ENCODE measurements around the gene SPECC1. TPM values are rescaled to one million over a fixed set of nuclear protein-coding genes. Genes with fewer than 3 reads are reported as not detected.

Gene SPECC1
- total RNA-seq, 4 donors from 2014 or later = 72.1 to 133 (median 83.7) TPM

DNA sequence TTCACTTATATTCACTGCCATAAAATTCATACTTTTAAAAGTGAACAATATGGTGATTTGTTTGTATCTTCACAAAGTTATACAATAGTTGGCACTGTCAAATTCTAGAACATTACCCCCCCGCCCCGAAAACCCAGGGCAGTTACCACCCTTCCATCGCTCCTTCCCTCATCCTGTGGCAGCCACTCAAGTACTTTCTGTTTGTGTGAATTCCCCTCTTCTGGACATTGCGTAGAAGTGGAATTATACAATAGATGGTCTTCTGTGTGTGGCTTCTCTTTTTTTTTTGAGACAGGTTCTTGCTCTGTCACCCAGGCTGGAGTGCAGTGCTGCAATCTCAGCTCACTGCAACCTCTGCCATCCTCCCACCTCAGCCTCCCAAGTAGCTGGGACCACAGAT lies 58.6 kb downstream of the SPECC1 start:
- H3K36me3 ChIP-seq = no peaks in the 10 kb centered on the region
- H3K4me1 ChIP-seq = peaks cover 0 to 3% (median 0%) of the 10 kb centered on the region in 4 donors
- no peak for DNase-seq
- no peak overlapping the region for H3K27ac ChIP-seq
- no peaks in the 10 kb centered on the region for H3K9me3 ChIP-seq
- H3K4me3 ChIP-seq = no peak overlapping the region
- no peak for TF ChIP-seq POLR2A (IDR thresholded peaks at IDR 0.05)
- TF ChIP-seq, protein P1, sequence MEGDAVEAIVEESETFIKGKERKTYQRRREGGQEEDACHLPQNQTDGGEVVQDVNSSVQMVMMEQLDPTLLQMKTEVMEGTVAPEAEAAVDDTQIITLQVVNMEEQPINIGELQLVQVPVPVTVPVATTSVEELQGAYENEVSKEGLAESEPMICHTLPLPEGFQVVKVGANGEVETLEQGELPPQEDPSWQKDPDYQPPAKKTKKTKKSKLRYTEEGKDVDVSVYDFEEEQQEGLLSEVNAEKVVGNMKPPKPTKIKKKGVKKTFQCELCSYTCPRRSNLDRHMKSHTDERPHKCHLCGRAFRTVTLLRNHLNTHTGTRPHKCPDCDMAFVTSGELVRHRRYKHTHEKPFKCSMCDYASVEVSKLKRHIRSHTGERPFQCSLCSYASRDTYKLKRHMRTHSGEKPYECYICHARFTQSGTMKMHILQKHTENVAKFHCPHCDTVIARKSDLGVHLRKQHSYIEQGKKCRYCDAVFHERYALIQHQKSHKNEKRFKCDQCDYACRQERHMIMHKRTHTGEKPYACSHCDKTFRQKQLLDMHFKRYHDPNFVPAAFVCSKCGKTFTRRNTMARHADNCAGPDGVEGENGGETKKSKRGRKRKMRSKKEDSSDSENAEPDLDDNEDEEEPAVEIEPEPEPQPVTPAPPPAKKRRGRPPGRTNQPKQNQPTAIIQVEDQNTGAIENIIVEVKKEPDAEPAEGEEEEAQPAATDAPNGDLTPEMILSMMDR (IDR thresholded peaks at IDR 0.05) = no peak
- no peaks in the 10 kb centered on the region for H3K27me3 ChIP-seq

DNA sequence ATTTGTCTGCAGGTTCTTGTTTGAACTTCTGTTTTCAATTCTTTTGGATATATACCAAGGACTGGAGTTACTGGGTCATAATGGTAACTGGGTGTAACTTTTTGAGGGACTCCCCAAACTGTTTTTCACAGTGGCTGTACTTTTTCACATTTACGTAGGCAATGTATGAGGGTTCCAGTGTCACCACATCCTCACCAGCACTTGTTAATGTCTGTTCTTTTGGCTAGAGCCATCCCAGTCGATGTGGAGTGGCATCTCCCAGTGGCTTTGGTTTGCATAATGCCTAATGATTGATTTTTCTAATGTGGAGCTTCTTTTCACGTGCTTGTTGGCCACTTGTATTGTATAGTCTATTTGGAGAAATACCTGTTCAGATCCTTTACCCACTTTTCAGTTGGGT lies 59.3 kb downstream of the SPECC1 start:
- Histone ChIP-seq H3K9me3 (no peaks in the 10 kb centered on the region), H3K27me3 (no peaks in the 10 kb centered on the region), H3K27ac (no peak overlapping the region), H3K4me3 (no peak overlapping the region), H3K36me3 (no peaks in the 10 kb centered on the region), H3K4me1 (peaks cover 0 to 3% (median 0%) of the 10 kb centered on the region in 4 donors)
- TF ChIP-seq, protein P1 (IDR thresholded peaks at IDR 0.05) = no peak
- no peak for TF ChIP-seq POLR2A (IDR thresholded peaks at IDR 0.05)
- DNase-seq = no peak

DNA sequence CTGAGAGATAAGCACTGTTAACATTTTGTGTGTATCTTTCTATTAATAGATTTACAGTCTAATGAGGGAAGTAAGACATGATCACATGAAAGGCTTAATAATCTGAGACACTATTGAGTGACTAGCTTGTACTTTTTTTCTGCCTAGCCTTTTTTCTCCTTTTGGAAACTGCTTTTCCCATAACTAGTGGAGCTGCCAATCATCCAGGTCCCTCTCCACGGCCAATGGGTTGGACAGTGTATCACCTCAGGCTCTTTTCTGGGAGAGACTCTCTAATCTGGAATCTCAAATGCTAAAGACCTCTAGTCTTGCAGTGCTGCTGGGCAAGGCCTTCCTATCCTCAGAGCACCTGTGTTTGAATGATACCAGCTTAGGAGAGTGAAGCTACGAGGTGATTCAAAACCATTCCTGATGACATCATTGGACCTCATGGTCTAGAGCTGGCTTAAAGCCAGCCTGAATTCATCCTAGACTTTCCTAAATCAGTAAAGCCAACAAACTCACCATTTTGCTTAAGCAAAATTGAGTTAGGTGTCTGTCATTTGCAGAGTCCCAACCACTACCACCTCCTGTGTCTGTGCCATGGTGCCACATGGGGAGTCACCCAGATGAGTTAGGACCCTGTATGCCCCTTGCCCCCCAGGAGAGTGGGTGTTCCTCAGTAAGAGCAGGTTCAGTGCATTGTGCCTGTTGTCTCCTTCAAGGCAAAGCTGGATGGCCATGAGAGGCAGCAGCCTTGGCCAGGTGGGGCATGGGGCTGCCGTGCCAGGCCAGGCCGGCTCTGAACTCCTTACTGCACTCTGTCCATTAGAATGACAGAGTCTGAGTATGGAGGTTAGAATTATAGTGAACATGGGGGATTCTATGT lies 62.9 kb downstream of the SPECC1 start:
- peak overlapping the region in 1 of 4 donors; percentile 18 for H3K27ac ChIP-seq
- no peak for TF ChIP-seq POLR2A (IDR thresholded peaks at IDR 0.05)
- TF ChIP-seq, protein P1 (IDR thresholded peaks at IDR 0.05) = no peak

DNA sequence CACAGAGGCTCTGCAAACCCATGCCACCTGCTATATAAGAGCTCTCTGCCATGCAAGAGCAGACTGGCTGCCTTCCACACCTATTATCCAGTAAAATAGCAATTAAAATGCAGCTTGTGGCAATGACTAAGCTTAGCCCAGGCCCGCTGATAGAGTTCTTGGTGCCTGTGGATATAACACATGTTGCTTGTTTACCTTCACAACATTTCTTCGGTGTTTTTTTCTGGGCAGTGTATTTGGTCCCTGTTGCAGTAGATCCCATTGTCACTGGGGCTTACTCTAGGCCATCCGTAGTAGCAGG lies 63.5 kb downstream of the SPECC1 start:
- Histone ChIP-seq H3K4me1 (no peaks in the 10 kb centered on the region), H3K9me3 (no peaks in the 10 kb centered on the region), H3K27me3 (no peaks in the 10 kb centered on the region), H3K36me3 (no peaks in the 10 kb centered on the region), H3K27ac (peak overlapping the region in 1 of 4 donors; percentile 18), H3K4me3 (no peak overlapping the region)
- DNase-seq = no peak
- TF ChIP-seq, protein P1 (IDR thresholded peaks at IDR 0.05) = no peak
- no peak for TF ChIP-seq POLR2A (IDR thresholded peaks at IDR 0.05)

More for the DNA sequence above, 62.9 kb downstream of the SPECC1 start:
- Histone ChIP-seq H3K9me3 (no peaks in the 10 kb centered on the region), H3K27me3 (no peaks in the 10 kb centered on the region), H3K36me3 (no peaks in the 10 kb centered on the region), H3K4me3 (no peak overlapping the region), H3K4me1 (no peaks in the 10 kb centered on the region)
- DNase-seq = no peak

DNA sequence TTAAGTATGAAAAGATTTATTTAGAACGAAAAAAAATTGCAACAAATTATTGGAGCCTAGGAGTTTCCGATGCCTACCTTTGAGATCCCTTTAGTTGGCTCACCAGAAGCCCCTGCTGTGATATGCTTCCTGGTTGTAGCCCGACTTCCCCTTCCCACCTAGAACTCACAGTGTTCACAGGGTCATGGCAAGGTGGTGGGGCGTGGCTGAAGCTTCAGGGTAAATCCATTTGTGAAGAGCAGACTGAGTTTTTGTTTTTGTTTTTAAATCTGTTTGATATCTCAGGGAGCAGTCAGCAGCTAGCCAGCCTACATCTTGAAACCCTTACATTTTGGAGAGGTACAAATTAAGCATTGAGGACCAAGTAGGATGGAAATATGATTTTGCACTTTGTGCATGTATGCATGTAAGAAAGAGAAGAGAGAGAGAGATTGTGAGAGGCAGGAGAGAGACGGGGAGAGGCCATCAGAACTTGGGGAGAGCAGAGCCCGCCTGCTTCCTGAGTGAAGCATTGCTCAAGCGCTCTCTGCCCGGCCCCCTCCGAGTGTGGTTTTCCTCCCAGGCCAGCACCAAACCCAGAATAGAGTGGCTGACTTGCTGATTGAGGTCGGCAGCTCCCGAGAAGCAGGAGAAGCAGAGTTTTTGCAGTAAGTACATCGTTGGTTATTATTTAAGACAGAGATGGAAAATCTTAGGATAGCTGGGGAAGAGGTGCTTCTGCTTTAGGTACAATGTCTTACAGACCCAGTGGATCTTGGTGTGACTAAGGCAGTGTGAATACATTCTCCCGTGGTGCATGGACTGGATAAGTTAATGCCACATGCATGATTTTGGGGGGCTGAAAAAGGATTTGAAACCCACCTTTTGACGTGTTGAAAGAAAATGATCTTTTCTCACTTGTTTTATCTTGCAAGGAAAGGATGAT lies 64.2 kb downstream of the SPECC1 start:
- TF ChIP-seq, protein P1 (IDR thresholded peaks at IDR 0.05) = no peak
- TF ChIP-seq POLR2A (IDR thresholded peaks at IDR 0.05) = no peak
- Histone ChIP-seq H3K4me3 (peak overlapping the region in 2 of 4 donors; percentile 28 to 29), H3K4me1 (no peaks in the 10 kb centered on the region), H3K9me3 (no peaks in the 10 kb centered on the region), H3K36me3 (no peaks in the 10 kb centered on the region), H3K27me3 (no peaks in the 10 kb centered on the region), H3K27ac (peak overlapping the region in 2 of 4 donors; percentile 6 to 47)
- peak in 2 of 3 donors; percentile 41 to 71 for DNase-seq
